NCI-H2171 treated with DMSO at 0.1 percent for 48 hours (cell line): Measurements from ENCODE around the gene SHTN1.
A peak's percentile ranks its signal among the peaks of the same experiment; 100 is the strongest.

Source experiments
- DNase-seq: peaks from one replicate; lab custom pipeline; 2025; lab: John Stamatoyannopoulos, UW

Gene SHTN1

GRCh38 chr10:116985611-116986010 lies 19.4 kb downstream of the SHTN1 start:
- DNase-seq: no peak

GRCh38 chr10:116984202-116984990 lies 20.6 kb downstream of the SHTN1 start:
- no peak for DNase-seq

GRCh38 chr10:116980041-116980440 lies 24.9 kb downstream of the SHTN1 start:
- DNase-seq: no peak

GRCh38 chr10:116978901-116979300 lies 26.1 kb downstream of the SHTN1 start:
- peak; percentile 14 for DNase-seq

- peak; percentile 36 for DNase-seq
Observed at GRCh38 chr10:116974456-116975005, 30.5 kb downstream of the SHTN1 start.

GRCh38 chr10:116973946-116974455 lies 31.0 kb downstream of the SHTN1 start:
- DNase-seq: no peak

GRCh38 chr10:116973371-116973905 lies 31.5 kb downstream of the SHTN1 start:
- no peak for DNase-seq

- peak; percentile 57 for DNase-seq
Observed at GRCh38 chr10:116972131-116972530, 32.9 kb downstream of the SHTN1 start.

- no peak for DNase-seq
Observed at GRCh38 chr10:116970050-116970449, 34.9 kb downstream of the SHTN1 start.

- DNase-seq: no peak
Observed at GRCh38 chr10:116968331-116968730, 36.7 kb downstream of the SHTN1 start.

GRCh38 chr10:116961406-116962251 lies 43.4 kb downstream of the SHTN1 start:
- no peak for DNase-seq

- DNase-seq: no peak
Observed at GRCh38 chr10:116960066-116960776, 44.8 kb downstream of the SHTN1 start.

- no peak for DNase-seq
Observed at GRCh38 chr10:116952729-116953128, 52.3 kb downstream of the SHTN1 start.

GRCh38 chr10:116948530-116948870 lies 56.5 kb downstream of the SHTN1 start:
- no peak for DNase-seq

- no peak for DNase-seq
Observed at GRCh38 chr10:116947841-116948529, 57.0 kb downstream of the SHTN1 start.

GRCh38 chr10:116944911-116945310 lies 60.1 kb downstream of the SHTN1 start:
- no peak for DNase-seq

- DNase-seq: no peak
Observed at GRCh38 chr10:116931806-116932205, 73.2 kb downstream of the SHTN1 start.

GRCh38 chr10:116926426-116926825 lies 78.6 kb downstream of the SHTN1 start:
- no peak for DNase-seq

- no peak for DNase-seq
Observed at GRCh38 chr10:116925056-116925455, 79.9 kb downstream of the SHTN1 start.

GRCh38 chr10:116919706-116920105 lies 85.3 kb downstream of the SHTN1 start:
- no peak for DNase-seq

GRCh38 chr10:116919164-116919563 lies 85.8 kb downstream of the SHTN1 start:
- DNase-seq: no peak
